ENCODE results near the gene KIAA2012.
"Not testable (repeated sequence)": the region's sequence is repeated elsewhere in the genome, so short reads cannot be mapped to it uniquely, and the experiment has no call there.

The KIAA2012 gene

DNA sequence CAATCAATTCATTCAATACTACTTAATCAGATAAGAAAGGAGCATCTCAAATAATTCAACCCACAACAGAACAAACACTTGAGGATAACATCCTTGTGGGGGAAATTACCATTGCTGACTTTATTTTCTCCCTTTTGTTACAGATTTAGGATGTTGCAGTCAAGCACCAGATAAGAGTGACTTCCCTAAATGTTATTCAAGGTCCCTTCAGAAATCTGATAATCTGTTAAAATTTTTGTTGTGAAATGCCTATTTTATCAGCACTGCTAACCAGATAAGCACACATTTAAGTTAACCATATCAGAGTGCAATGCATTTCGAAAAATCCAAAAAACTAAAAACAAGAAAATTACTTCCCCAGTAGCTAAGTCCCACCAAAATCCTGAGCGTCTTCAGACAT, 131.8 kb downstream of the KIAA2012 start:
- no peak for DNase-seq

DNA sequence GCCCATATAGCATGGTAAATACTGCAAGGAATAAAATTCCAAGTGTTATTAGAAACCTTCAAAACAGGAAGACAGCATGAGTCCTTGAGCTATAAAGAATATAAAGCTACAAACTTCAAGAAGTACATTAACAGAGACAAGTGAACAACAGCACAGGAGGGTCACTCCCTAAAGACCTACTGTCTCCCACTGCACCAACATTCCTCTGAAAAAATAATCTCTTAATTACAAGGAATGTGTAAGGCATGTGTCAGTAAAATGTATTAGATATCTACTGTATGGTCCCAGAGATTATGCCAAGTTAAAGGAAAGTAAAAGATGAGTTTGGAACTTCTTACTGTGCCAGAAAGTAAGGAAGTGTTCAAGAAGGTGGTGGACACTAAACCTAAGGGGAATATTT, 135.5 kb downstream of the KIAA2012 start:
- DNase-seq = no peak

DNA sequence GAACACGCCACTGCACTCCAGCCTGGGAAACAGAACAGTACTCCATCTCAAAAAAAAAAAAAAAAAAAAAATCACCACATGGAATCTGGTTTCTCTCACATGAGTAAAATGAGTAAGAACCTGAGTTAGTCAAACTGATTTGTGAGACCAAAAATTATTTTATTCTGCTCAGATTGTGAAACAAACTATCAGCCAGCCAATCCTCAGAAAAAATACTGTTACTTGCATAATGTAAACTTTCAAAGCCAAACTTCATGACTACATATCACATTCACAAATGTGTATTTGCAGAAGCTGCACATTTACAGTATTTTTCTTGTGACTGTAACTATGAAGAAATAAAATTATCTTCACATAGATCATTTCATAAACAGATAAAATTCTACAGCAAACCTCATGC, 142.1 kb downstream of the KIAA2012 start:
- DNase-seq = no peak

DNA sequence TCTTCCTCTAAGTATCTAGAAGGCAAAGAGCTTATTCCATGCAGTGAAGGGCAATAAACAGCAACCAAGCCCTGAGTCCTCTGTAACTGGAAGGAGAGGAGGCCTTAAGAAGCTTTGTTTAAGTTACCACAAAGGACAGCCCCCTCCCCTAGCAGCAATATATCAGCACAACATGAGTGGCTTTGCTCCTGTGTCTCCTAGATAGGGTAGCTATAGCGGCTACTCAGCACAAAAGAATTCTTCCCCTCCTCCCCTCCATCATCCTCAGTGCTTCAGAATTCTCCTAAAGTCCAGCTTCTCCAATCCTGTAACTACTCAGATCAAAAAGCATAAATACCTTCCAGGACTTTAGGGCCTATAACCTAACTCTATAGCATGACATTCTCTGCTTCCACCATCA, 148.8 kb downstream of the KIAA2012 start:
- no peak for DNase-seq

DNA sequence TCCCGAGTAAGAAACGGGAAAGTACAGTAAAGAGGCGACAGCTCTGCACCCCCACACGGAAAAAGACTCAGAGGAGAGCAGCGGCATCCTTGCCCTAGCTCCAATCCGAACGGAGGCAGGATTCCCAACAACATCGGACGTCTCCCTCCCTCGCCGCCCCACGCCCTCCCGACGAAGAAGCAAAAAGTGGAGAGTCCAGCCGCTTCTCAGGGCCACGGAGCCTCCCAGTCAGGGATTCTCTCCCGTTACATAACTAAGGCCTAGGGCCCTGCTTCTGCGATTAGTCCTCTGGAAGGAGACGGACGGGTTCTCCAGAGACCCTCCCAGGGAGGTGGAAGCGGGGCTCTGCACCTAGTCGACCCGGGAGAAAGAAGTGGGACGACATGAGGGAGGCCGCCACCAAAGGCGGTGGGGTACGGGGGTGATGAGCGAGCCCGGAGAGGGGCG, 164.8 kb downstream of the KIAA2012 start:
- DNase-seq = no peak

DNA sequence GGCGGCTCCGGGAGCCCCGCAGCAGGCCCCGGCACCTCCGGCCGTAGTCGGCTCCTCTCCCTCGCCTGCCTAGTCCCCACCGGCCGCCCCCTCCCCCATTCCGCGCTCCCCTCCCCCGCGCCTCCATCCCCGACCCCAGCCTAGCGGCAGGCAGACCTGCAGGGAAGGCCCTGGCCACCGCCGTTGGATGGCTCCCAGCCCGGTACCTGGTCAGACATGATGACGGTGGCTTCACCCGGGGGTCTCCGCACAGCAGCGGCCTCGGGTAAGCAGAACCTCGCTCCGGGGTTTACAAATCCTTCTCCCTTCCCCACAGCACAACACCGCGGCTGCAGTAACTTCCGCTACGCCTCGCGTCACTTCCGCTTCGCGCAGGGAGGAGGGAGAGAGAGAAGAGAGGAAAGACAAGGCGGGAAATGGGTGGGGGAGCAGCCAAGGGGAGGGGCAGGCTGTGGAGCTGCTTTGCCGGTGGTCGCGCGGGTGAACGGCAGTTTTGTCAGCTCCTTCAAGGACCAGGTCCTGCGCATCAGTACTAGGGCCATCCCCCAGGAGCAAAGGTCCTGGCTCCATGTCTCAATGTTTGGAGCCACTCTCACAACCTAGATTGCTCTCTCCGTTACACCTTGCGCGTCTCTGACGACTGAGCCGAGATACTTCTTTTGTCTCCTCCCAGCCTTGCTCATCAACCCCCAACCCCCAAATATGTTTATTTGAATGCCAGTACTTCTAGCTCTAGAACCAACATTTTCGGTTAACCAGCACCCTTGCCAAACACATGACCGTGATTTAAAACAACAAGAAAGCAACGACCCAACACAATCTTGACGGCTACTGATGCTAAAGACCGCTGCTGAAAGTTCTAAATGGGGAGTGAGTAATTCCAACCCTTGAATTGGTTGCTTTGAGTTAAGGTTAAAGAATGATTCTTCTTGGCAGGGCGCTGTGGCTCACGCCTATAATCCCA, 165.5 kb downstream of the KIAA2012 start, which contains the start of gene SUMO1:
TSS of gene SUMO1 (minus strand) at position 364 of the 964 bp plus-strand sequence. CDS start at position 218, 146 bp downstream.
- peak; percentile 85 for DNase-seq

DNA sequence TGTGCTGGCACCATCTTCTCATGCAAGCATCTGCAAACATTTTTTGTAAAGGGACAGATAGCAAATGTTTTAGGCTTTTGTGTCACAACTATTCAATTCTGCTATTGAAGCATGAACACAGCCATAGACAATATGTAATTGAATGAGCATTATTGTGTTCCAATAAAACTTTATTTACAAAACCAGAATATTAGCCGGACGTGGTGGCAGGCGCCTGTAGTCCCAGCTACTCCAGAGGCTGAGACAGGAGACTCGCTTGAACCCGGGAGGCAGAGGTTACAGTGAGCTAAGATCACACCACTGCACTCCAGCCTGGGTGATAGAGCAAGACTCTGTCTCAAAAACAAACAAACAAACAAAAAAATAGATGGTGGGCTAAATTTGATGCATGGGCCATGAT, 174.7 kb downstream of the KIAA2012 start:
- not testable (repeated sequence) for DNase-seq

DNA sequence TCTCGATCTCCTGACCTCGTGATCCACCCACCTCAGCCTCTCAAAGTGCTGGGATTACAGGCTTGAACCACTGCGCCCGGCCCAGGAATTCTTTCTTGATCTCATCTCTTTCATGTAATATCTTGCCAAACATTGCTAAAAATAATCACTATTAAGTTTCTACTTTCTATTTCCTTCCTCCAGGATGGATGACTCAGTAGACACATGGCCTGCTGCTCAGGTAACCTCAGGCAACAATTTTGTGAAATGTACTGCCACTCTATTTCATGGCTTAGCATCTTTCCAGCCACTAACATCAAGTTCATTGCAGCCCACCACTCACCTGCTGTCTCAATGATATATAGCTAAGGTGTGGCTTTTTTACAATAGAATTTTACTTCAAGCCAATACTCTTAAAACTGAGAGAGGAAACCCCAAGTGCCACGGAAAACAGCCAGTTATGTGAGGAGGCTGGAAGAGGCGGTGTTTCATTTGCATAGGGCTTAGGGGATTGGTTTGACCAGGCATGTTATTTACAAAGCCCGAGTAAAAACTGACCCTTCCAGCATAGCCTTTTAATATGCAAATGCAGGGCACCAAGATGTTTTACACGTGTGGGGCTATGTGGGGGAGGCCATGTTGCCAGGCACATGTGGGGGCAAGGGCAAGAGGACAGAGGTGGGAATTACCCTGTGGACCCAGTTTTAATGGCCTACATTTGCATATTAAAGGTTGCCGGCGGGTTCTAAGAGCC, 176.6 kb downstream of the KIAA2012 start:
- no peak for DNase-seq

DNA sequence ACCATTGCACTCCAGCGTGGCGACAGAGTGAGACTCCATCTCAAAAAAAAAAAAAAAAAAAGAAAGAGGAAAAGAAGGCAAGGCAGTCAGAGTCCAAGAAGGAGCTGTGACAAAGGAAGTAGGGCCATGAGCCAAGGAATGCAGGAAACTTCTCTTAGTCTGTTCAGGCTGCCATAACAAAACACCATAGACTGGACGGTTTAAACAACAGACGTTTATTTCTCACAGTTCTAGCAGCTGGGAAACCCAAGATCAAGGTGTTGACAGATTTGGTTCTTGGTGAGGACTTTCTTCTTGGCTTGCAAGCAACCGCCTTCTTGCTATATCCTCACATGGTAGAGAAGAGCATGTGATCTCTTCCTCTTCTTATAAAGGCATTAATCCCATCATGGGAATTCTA, 178.4 kb downstream of the KIAA2012 start:
- DNase-seq = no peak
